Stimulated activated naive CD8-positive, alpha-beta T cell treated with anti-CD3 and anti-CD28 coated beads, Interleukin-15, amount 100 ng/mL, for 72 hours (primary cell): ENCODE measurements around the gene PTPRCAP.

Experiments
- ATAC-seq: fragments of 150-1000 bp; cut with Tn5 transposase; 2 replicates; pipeline ENCODE4 v1.10.0; 2021; ENCODE audit warnings: mild to moderate bottlenecking, moderate library complexity
- DNase-seq, 2 donors: peaks; one replicate each; pipeline ENCODE4 v3.0.0; 2021 to 2022
- H3K27ac Mint-ChIP-seq, 2 donors: one replicate each; pipeline ENCODE4 v1.8.0; 2022; ENCODE audit warnings: mild to moderate bottlenecking in 2 of 2, mixed read lengths in 2 of 2, moderate library complexity in 2 of 2
- H3K27me3 Mint-ChIP-seq: one replicate; pipeline ENCODE4 v1.8.0; 2022; ENCODE audit warnings: mixed read lengths
- H3K4me1 Mint-ChIP-seq: one replicate; pipeline ENCODE4 v1.8.0; 2022; ENCODE audit warnings: mild to moderate bottlenecking, mixed read lengths
- H3K4me3 Mint-ChIP-seq, 2 donors: one replicate each; pipeline ENCODE4 v1.8.0; 2022; ENCODE audit warnings: mild to moderate bottlenecking in 2 of 2, mixed read lengths in 2 of 2, moderate library complexity in 1 of 2
- H3K9me3 Mint-ChIP-seq, 2 donors: one replicate each; pipeline ENCODE4 v1.8.0; 2022; ENCODE audit warnings: mixed read lengths in 2 of 2

PTPRCAP gene

GRCh38 chr11:67438158-67438902, 848 bp upstream of the PTPRCAP start:
- peak; percentile 87 to 88 for DNase-seq
- Mint-ChIP-seq H3K27me3 (no peaks in the 10 kb centered on the region), H3K4me3 (peak overlapping the region; percentile 85 to 88), H3K4me1 (peaks cover 84% of the 10 kb centered on the region), H3K9me3 (no peaks in the 10 kb centered on the region), H3K27ac (peak overlapping the region; percentile 83 to 95)
- ATAC-seq = peak; percentile 65

- H3K4me3 Mint-ChIP-seq = peak overlapping the region; percentile 85 to 88
- peak overlapping the region; percentile 83 to 95 for H3K27ac Mint-ChIP-seq
- DNase-seq = no peak
- H3K27me3 Mint-ChIP-seq = no peaks in the 10 kb centered on the region
- peaks cover 86% of the 10 kb centered on the region for H3K4me1 Mint-ChIP-seq
- H3K9me3 Mint-ChIP-seq = no peaks in the 10 kb centered on the region
- ATAC-seq = no peak
These were observed 301 bp upstream of the PTPRCAP start for GRCh38 chr11:67437809-67438157.

- DNase-seq (peak; percentile 64 to 84), ATAC-seq (peak; percentile 60)
- H3K4me3 Mint-ChIP-seq = peak overlapping the region; percentile 85 to 88
- H3K9me3 Mint-ChIP-seq = no peaks in the 10 kb centered on the region
- no peaks in the 10 kb centered on the region for H3K27me3 Mint-ChIP-seq
- H3K27ac Mint-ChIP-seq = peak overlapping the region; percentile 72 to 91
- peaks cover 86% of the 10 kb centered on the region for H3K4me1 Mint-ChIP-seq
These were observed 912 bp downstream of the PTPRCAP start for GRCh38 chr11:67436459-67437081.

GRCh38 chr11:67435727-67436458, 1.6 kb downstream of the PTPRCAP start:
- H3K27me3 Mint-ChIP-seq = no peaks in the 10 kb centered on the region
- peak overlapping the region; percentile 85 to 88 for H3K4me3 Mint-ChIP-seq
- no peaks in the 10 kb centered on the region for H3K9me3 Mint-ChIP-seq
- ATAC-seq (peak; percentile 8), DNase-seq (no peak)
- H3K4me1 Mint-ChIP-seq = peaks cover 86% of the 10 kb centered on the region
- H3K27ac Mint-ChIP-seq = peak overlapping the region; percentile 88 to 89

GRCh38 chr11:67435031-67435726, 2.3 kb downstream of the PTPRCAP start:
- no peak for ATAC-seq
- H3K4me3 Mint-ChIP-seq = peak overlapping the region; percentile 85 to 88
- H3K4me1 Mint-ChIP-seq = peaks cover 86% of the 10 kb centered on the region
- peak overlapping the region; percentile 86 to 88 for H3K27ac Mint-ChIP-seq
- H3K27me3 Mint-ChIP-seq = no peaks in the 10 kb centered on the region
- DNase-seq = no peak
- no peaks in the 10 kb centered on the region for H3K9me3 Mint-ChIP-seq

- Mint-ChIP-seq H3K4me1 (peaks cover 84% of the 10 kb centered on the region), H3K27me3 (no peaks in the 10 kb centered on the region), H3K27ac (peak overlapping the region; percentile 19 to 89), H3K9me3 (no peaks in the 10 kb centered on the region), H3K4me3 (peak overlapping the region; percentile 85 to 88)
- ATAC-seq = no peak
- DNase-seq = peak in 1 of 2 donors; percentile 45
These were observed 3.0 kb downstream of the PTPRCAP start for GRCh38 chr11:67434395-67434881.

- no peak for ATAC-seq
- Mint-ChIP-seq H3K9me3 (no peaks in the 10 kb centered on the region), H3K27ac (peak overlapping the region; percentile 33 to 89), H3K4me3 (peak overlapping the region; percentile 85 to 88), H3K27me3 (no peaks in the 10 kb centered on the region), H3K4me1 (peaks cover 83% of the 10 kb centered on the region)
- DNase-seq = peak in 1 of 2 donors; percentile 38
These were observed 3.7 kb downstream of the PTPRCAP start for GRCh38 chr11:67433536-67434394.

- Mint-ChIP-seq H3K27ac (peak overlapping the region in 1 of 2 donors; percentile 86), H3K4me1 (peaks cover 76% of the 10 kb centered on the region), H3K9me3 (no peaks in the 10 kb centered on the region), H3K4me3 (peak overlapping the region in 1 of 2 donors; percentile 85), H3K27me3 (no peaks in the 10 kb centered on the region)
- ATAC-seq = no peak
- no peak for DNase-seq
These were observed 4.7 kb downstream of the PTPRCAP start for GRCh38 chr11:67432655-67433349.

GRCh38 chr11:67431346-67432249, 5.9 kb downstream of the PTPRCAP start:
- no peak for DNase-seq
- H3K4me3 Mint-ChIP-seq = peak overlapping the region in 1 of 2 donors; percentile 17

GRCh38 chr11:67429722-67430121, 7.8 kb downstream of the PTPRCAP start:
- peaks cover 85% of the 10 kb centered on the region for H3K4me1 Mint-ChIP-seq
- peak overlapping the region; percentile 52 to 95 for H3K4me3 Mint-ChIP-seq
- DNase-seq (no peak), ATAC-seq (no peak)
- peak overlapping the region; percentile 49 to 80 for H3K27ac Mint-ChIP-seq
- H3K9me3 Mint-ChIP-seq = no peaks in the 10 kb centered on the region
- H3K27me3 Mint-ChIP-seq = no peaks in the 10 kb centered on the region

More at GRCh38 chr11:67431346-67432249, 5.9 kb downstream of the PTPRCAP start:
- no peaks in the 10 kb centered on the region for H3K27me3 Mint-ChIP-seq
- peak overlapping the region; percentile 10 to 86 for H3K27ac Mint-ChIP-seq
- H3K9me3 Mint-ChIP-seq = no peaks in the 10 kb centered on the region
- peaks cover 81% of the 10 kb centered on the region for H3K4me1 Mint-ChIP-seq
- no peak for ATAC-seq

- H3K27ac Mint-ChIP-seq = peak overlapping the region; percentile 95 to 97
- H3K9me3 Mint-ChIP-seq = no peaks in the 10 kb centered on the region
- ATAC-seq (no peak), DNase-seq (no peak)
- H3K4me3 Mint-ChIP-seq = peak overlapping the region; percentile 89 to 95
- no peaks in the 10 kb centered on the region for H3K27me3 Mint-ChIP-seq
- H3K4me1 Mint-ChIP-seq = peaks cover 84% of the 10 kb centered on the region
These were observed 8.3 kb downstream of the PTPRCAP start for GRCh38 chr11:67429038-67429668.

- peak; percentile 93 for ATAC-seq
- no peaks in the 10 kb centered on the region for H3K27me3 Mint-ChIP-seq
- peak within 1 kb of the TSS; percentile 96 to 97 for H3K27ac Mint-ChIP-seq
- peak within 1 kb of the TSS; percentile 89 to 95 for H3K4me3 Mint-ChIP-seq
- H3K9me3 Mint-ChIP-seq = no peaks in the 10 kb centered on the region
- peak; percentile 98 for DNase-seq
- peaks cover 77% of the 10 kb centered on the region for H3K4me1 Mint-ChIP-seq
These were observed 9.2 kb downstream of the PTPRCAP start, which contains the start of gene RPS6KB2 for GRCh38 chr11:67428052-67429001. Gene RPS6KB2 (plus strand): TSS chr11:67428494. CDS start chr11:67428546, 52 bp downstream.
